H1 (cell line): ENCODE measurements around the gene PA2G4. TPM values are rescaled to one million over a fixed set of nuclear protein-coding genes. Genes with fewer than 3 reads are reported as not detected.
"Not testable (repeated sequence)": the region's sequence is repeated elsewhere in the genome, so short reads cannot be mapped to it uniquely, and the experiment has no call there.

Experiments
- CTCF ChIA-PET: fragments of 300-600 bp; sonication (Branson Sonifier 250); formaldehyde crosslinking; loops from one replicate; lab custom pipeline; 2021; ENCODE audit not compliant: partially characterized antibody; lab: Charles Lee
- POLR2A ChIA-PET: fragments of 300-600 bp; sonication (Branson Sonifier 250); formaldehyde crosslinking; loops from one replicate; lab custom pipeline; 2021; ENCODE audit warnings: inconsistent platforms; ENCODE audit not compliant: partially characterized antibody; lab: Charles Lee
- DNase-seq, 2 experiments: peaks; one replicate each; pipeline versions ENCODE4 v3.0.0 to v3.0.0-alpha.2; 2010 to 2022; ENCODE audit warnings: low spot score in 2 of 2, low read depth in 1 of 2, mixed read lengths in 1 of 2
- FAIRE-seq: peaks from 2 replicates; lab custom pipeline; 2011; peaks lifted over from hg19 to GRCh38; lab: Jason Lieb, UNC
- H2AFZ ChIP-seq: 2 replicates; pipeline ENCODE4 v1.8.1; 2012; ENCODE audit warnings: low read length, inconsistent platforms
- H2AK5ac ChIP-seq: 2 replicates; pipeline ENCODE4 v1.6.1; 2013; ENCODE audit warnings: low read depth, low read length
- H2BK120ac ChIP-seq: replicated peaks from 2 replicates; pipeline ENCODE3; 2013; ENCODE audit warnings: low read depth, low read length, inconsistent platforms
- H2BK12ac ChIP-seq: 2 replicates; pipeline ENCODE4 v1.6.1; 2013; ENCODE audit warnings: low read depth, low read length
- H2BK15ac ChIP-seq: 2 replicates; pipeline ENCODE4 v1.6.1; 2013; ENCODE audit warnings: low read length
- H2BK20ac ChIP-seq: 2 replicates; pipeline ENCODE4 v1.6.1; 2013; ENCODE audit warnings: low read length
- H2BK5ac ChIP-seq: 2 replicates; pipeline ENCODE4 v1.6.1; 2013; ENCODE audit warnings: low read depth, low read length
- H3K14ac ChIP-seq: 2 replicates; pipeline ENCODE4 v1.6.1; 2013; ENCODE audit warnings: inconsistent platforms; ENCODE audit not compliant: insufficient read length
- H3K18ac ChIP-seq: 2 replicates; pipeline ENCODE4 v1.6.1; 2013; ENCODE audit warnings: low read length; ENCODE audit errors: extremely low read depth
- H3K23ac ChIP-seq: 2 replicates; pipeline ENCODE4 v1.6.1; 2013; ENCODE audit warnings: inconsistent platforms; ENCODE audit not compliant: insufficient read length
- H3K23me2 ChIP-seq: 2 replicates; pipeline ENCODE4 v1.6.1; 2013; ENCODE audit warnings: low read depth, low read length
- H3K27ac ChIP-seq: 2 replicates; pipeline ENCODE4 v1.6.1; 2011; ENCODE audit warnings: low read depth, low read length, inconsistent platforms
- H3K27me3 ChIP-seq, 4 experiments: replicated peaks in 1 of 4; 1 replicate in 1 of 4; 2 replicates in 3 of 4; pipeline versions ENCODE4 v1.6.1 to v1.8.1; 2011 to 2013; ENCODE audit warnings: low read length in 3 of 4, mild to moderate bottlenecking in 3 of 4, inconsistent platforms in 2 of 4, mixed read lengths in 2 of 4, moderate library complexity in 1 of 4; ENCODE audit not compliant: control insufficient read depth in 3 of 4, insufficient read depth in 3 of 4; ENCODE audit errors: extremely low read depth in 1 of 4
- H3K36me3 ChIP-seq, 4 experiments: 2 replicates each; pipeline versions ENCODE4 v1.6.1 to v1.8.1; 2011 to 2013; ENCODE audit warnings: mild to moderate bottlenecking in 4 of 4, low read length in 3 of 4, moderate library complexity in 2 of 4, control low read depth in 1 of 4, inconsistent platforms in 1 of 4; ENCODE audit not compliant: insufficient read depth in 4 of 4, control insufficient read depth in 2 of 4
- H3K4ac ChIP-seq: replicated peaks from 2 replicates; pipeline ENCODE3; 2013; ENCODE audit warnings: low read length, low read depth, mixed read lengths, inconsistent platforms; ENCODE audit not compliant: insufficient read length
- H3K4me1 ChIP-seq, 4 experiments: replicated peaks in 1 of 4; 1 replicate in 1 of 4; 2 replicates in 3 of 4; pipeline versions ENCODE4 v1.6.1 to v1.8.1; 2011 to 2013; ENCODE audit warnings: low read length in 3 of 4, inconsistent platforms in 2 of 4, mixed read lengths in 1 of 4; ENCODE audit not compliant: insufficient read depth in 4 of 4, control insufficient read depth in 3 of 4
- H3K4me2 ChIP-seq, 2 experiments: 2 replicates each; pipeline versions ENCODE4 v1.6.1 to v1.8.1; 2011 to 2013; ENCODE audit warnings: low read depth in 2 of 2, low read length in 2 of 2, control low read depth in 1 of 2, inconsistent platforms in 1 of 2, mild to moderate bottlenecking in 1 of 2; ENCODE audit not compliant: insufficient read depth in 1 of 2
- H3K4me3 ChIP-seq, 4 experiments: fragments of 200-600, 300-600 bp in 1 of 4; sonication (generic), shearing (Covaris generic), sonication (Bioruptor Twin) in 1 of 4; 2 replicates each; pipeline versions ENCODE4 v1.5.1 to v1.8.1; 2011 to 2016; ENCODE audit warnings: low read length in 4 of 4, low read depth in 3 of 4, control low read depth in 2 of 4, inconsistent platforms in 2 of 4, mild to moderate bottlenecking in 2 of 4, mixed read lengths in 1 of 4, moderate library complexity in 1 of 4; ENCODE audit not compliant: insufficient read depth in 2 of 4; ENCODE audit errors: extremely low read depth in 1 of 4
- H3K56ac ChIP-seq: replicated peaks from 2 replicates; pipeline ENCODE3; 2013; ENCODE audit warnings: low read depth, mild to moderate bottlenecking, mixed read lengths, low read length, inconsistent platforms; ENCODE audit not compliant: insufficient read length
- H3K79me1 ChIP-seq: 2 replicates; pipeline ENCODE4 v1.6.1; 2013; ENCODE audit warnings: low read depth, low read length, control low read depth
- H3K79me2 ChIP-seq, 2 experiments: 2 replicates each; pipeline versions ENCODE4 v1.6.1 to v1.8.1; 2012 to 2013; ENCODE audit warnings: low read length in 2 of 2, mild to moderate bottlenecking in 2 of 2, inconsistent platforms in 1 of 2; ENCODE audit not compliant: insufficient read depth in 2 of 2, control insufficient read depth in 1 of 2
- H3K9ac ChIP-seq, 4 experiments: replicated peaks in 1 of 4; 1 replicate in 1 of 4; 2 replicates in 3 of 4; pipeline versions ENCODE4 v1.6.1 to v1.8.1; 2011 to 2013; ENCODE audit warnings: low read depth in 3 of 4, low read length in 3 of 4, control low read depth in 2 of 4, mild to moderate bottlenecking in 2 of 4, moderate library complexity in 2 of 4, inconsistent platforms in 1 of 4; ENCODE audit errors: extremely low read depth in 1 of 4
- H3K9me3 ChIP-seq, 2 experiments: 2 replicates each; pipeline versions ENCODE4 v1.6.1 to v1.8.1; 2012 to 2013; ENCODE audit warnings: mild to moderate bottlenecking in 2 of 2, moderate library complexity in 2 of 2, control low read depth in 1 of 2, inconsistent platforms in 1 of 2, low read depth in 1 of 2, low read length in 1 of 2, mixed read lengths in 1 of 2; ENCODE audit not compliant: insufficient read depth in 2 of 2
- H4K20me1 ChIP-seq, 2 experiments: replicated peaks in 1 of 2; 2 replicates each; pipeline versions ENCODE3 to v1.8.1; 2011 to 2013; ENCODE audit warnings: inconsistent platforms in 2 of 2, low read length in 2 of 2, mild to moderate bottlenecking in 1 of 2; ENCODE audit not compliant: insufficient read depth in 2 of 2, control insufficient read depth in 1 of 2
- H4K5ac ChIP-seq: 2 replicates; pipeline ENCODE4 v1.6.1; 2013; ENCODE audit warnings: low read length, low read depth, mixed read lengths, inconsistent platforms; ENCODE audit not compliant: insufficient read length
- H4K8ac ChIP-seq: 2 replicates; pipeline ENCODE4 v1.8.0; 2013; ENCODE audit warnings: mild to moderate bottlenecking, moderate library complexity, low read length, inconsistent platforms; ENCODE audit not compliant: insufficient read depth; ENCODE audit errors: extremely low read depth
- H4K91ac ChIP-seq: replicated peaks from 2 replicates; pipeline ENCODE3; 2013; ENCODE audit warnings: low read length, mixed read lengths, inconsistent platforms; ENCODE audit not compliant: insufficient read length
- WGBS, 2 experiments: shearing (Covaris generic) in 1 of 2; methylation state at CpG; one replicate each; pipeline versions ENCODE4 v1.1.6 to v1.1.7; 2013 to 2015; ENCODE audit warnings: low lambda C conversion rate in 2 of 2, mixed read lengths in 2 of 2, inconsistent platforms in 1 of 2, low coverage in 1 of 2, missing lambda C conversion rate in 1 of 2; ENCODE audit not compliant: insufficient replicate concordance in 2 of 2, insufficient coverage in 1 of 2, insufficient read length in 1 of 2; ENCODE audit errors: extremely low coverage in 1 of 2, missing lambda C conversion rate in 1 of 2; 5-methylcytosine and 5-hydroxymethylcytosine counted together
- polyA plus RNA-seq, 7 experiments: library from polyadenylated mRNA; depleted of rRNA in 3 of 7; stranded (reverse) in 5 of 7; unstranded in 2 of 7; fragments of >200 nt in 5 of 7; fragments of 200-250 nt in 2 of 7; gene quantifications; 1 replicate in 5 of 7; 2 replicates in 1 of 7; 4 replicates in 1 of 7; pipeline versions ENCODE4 v1.2.1 to v1.2.3, GENCODE V29; 2011 to 2013; ENCODE audit warnings: missing spikeins in 2 of 7, mixed read lengths in 2 of 7
- total RNA-seq: library from RNA; stranded (reverse); fragmentation: NEBNext Ultra II Directional; extraction: Animal tissue kit (Norgen Biotek cat#: 25700); gene quantifications from 2 replicates; pipeline ENCODE4 v1.2.1, GENCODE V29; 2021

PA2G4 gene
- total and polyA plus RNA-seq, 2 of the 8 experiments (the other 6 are each of a cell fraction or from before 2014, with no cell fraction given), result 159 to 242 TPM

DNA sequence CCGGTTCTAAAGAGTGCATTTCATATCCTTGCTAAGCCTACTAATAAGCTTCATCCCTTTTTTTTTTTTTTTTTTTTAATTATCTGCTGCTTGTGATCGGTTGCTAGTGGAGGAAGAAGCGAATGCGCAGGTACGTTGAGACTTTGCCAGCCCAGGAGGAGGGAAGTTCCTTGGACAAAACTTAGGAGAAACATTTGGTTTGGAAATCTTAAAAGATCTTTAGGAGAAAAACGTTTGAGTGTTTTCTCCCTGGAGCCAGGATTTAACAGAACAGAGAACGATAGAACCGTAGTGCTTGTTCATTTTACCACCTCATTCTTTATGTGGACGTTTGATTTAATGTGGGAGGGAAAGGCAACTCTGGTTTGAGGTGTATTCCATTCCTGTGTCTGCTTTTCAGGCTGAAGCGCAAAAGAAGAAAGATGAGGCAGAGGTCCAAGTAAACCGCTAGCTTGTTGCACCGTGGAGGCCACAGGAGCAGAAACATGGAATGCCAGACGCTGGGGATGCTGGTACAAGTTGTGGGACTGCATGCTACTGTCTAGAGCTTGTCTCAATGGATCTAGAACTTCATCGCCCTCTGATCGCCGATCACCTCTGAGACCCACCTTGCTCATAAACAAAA, 12.8 kb downstream of the PA2G4 start:
- Histone ChIP-seq H3K4me2 (peak overlapping the region; percentile 96 to 99), H3K56ac (peak overlapping the region; percentile 50), H3K9ac (peak overlapping the region; percentile 93 to 100 (median 98)), H3K4me3 (peak overlapping the region; percentile 85 to 99 (median 96)), H3K18ac (0 out of 2 replicates have a peak overlapping the region, but pooled peaks have one; percentile 100), H2AK5ac (peak overlapping the region; percentile 93; the same call in 1 of the 2 replicates), H3K27ac (peak overlapping the region; percentile 97), H4K5ac (peak overlapping the region; percentile 93), H3K79me2 (peaks cover 3 to 13% of the 10 kb centered on the region in 2 experiments; a peak in 3 of 4 replicates), H2BK5ac (peak overlapping the region; percentile 98), H3K36me3 (peaks cover 11 to 29% (median 21%) of the 10 kb centered on the region in 4 experiments; a peak in 7 of 8 replicates)
- WGBS, 2 experiments, result 4% methylated on average over 12 of the region's 16 CpGs; no CpG with 5 or more reads in 1 of the 2 experiments
- ChIA-PET POLR2A (interaction anchor here (0.6 to 7.1 kb wide), 39 partner anchors 11 to 773 kb away, joined by 3 to 267 read pairs (median 5); partner anchors contain the start of genes ANKRD52, CNPY2, COQ10A and CS), CTCF (interaction anchor here (1.0 to 5.3 kb wide), 7 partner anchors 11 to 105 kb away, joined by 4 to 47 read pairs (median 32); partner anchors contain the start of genes ESYT1, PA2G4, RNF41 and SMARCC2)
- not testable (repeated sequence) for H2BK12ac ChIP-seq, H2BK20ac ChIP-seq, H2AFZ ChIP-seq, H3K23ac ChIP-seq, H3K4ac ChIP-seq, H3K23me2 ChIP-seq, H4K91ac ChIP-seq, H3K27me3 ChIP-seq, DNase-seq, H2BK15ac ChIP-seq, H3K9me3 ChIP-seq, H4K20me1 ChIP-seq, FAIRE-seq, H3K14ac ChIP-seq, H3K4me1 ChIP-seq, H4K8ac ChIP-seq, H2BK120ac ChIP-seq, H3K79me1 ChIP-seq
